Activated T-helper 17 cell treated with anti-CD3 and anti-CD28 coated beads, Interleukin-2, amount 50 U/mL, for 72 hours (primary cell): Measurements from ENCODE around the gene H2BK1. TPM values are rescaled to one million over a fixed set of nuclear protein-coding genes. Genes with fewer than 3 reads are reported as not detected.

ENCODE experiments used
- ATAC-seq: fragments of 150-1000 bp; cut with Tn5 transposase; replicated peaks from 2 replicates; pipeline ENCODE4 v1.10.0; 2021; ENCODE audit warnings: mild to moderate bottlenecking, moderate library complexity
- H3K27ac Mint-ChIP-seq: one replicate; pipeline ENCODE4 v1.8.0; 2022; ENCODE audit warnings: mixed read lengths
- H3K27me3 Mint-ChIP-seq: one replicate; pipeline ENCODE4 v1.8.0; 2022; ENCODE audit warnings: mixed read lengths
- H3K36me3 Mint-ChIP-seq: one replicate; pipeline ENCODE4 v1.8.0; 2022; ENCODE audit warnings: low read depth, mild to moderate bottlenecking, mixed read lengths
- H3K4me1 Mint-ChIP-seq: one replicate; pipeline ENCODE4 v1.8.0; 2022; ENCODE audit warnings: mixed read lengths
- H3K4me3 Mint-ChIP-seq: one replicate; pipeline ENCODE4 v1.8.0; 2022; ENCODE audit warnings: mild to moderate bottlenecking, mixed read lengths
- H3K9me3 Mint-ChIP-seq: one replicate; pipeline ENCODE4 v1.8.0; 2022; ENCODE audit warnings: mixed read lengths
- total RNA-seq, 2 donors: library from RNA; stranded (reverse); gene quantifications; one replicate each; pipeline ENCODE4 v1.2.3, GENCODE V29; 2022

Gene H2BK1
- total RNA-seq, 2 donors from 2014 or later, result 1.2 TPM; not detected in 1

DNA sequence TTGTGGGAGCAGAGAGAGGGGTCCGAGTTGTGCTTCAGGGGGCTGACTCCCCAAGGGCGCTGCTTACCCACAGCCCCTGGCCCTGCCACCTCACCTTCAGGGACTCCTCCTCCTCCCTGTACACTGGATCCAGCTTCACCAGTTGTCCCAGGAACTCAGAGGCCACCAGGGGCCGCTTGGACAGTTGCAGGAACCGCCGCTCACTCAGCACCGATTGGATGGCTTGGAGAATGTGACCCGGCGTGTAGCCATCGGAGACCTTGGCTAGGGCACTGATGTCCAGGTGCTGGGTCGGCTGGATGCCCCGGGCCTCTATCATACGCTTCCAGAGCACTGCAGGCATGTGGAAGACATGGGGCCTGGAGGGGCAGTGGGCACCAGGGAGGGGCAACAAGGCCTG, 18.7 kb downstream of the H2BK1 start:
- no peak for ATAC-seq
- no peak overlapping the region for H3K27ac Mint-ChIP-seq
- no peaks in the 10 kb centered on the region for H3K9me3 Mint-ChIP-seq
- no peaks in the 10 kb centered on the region for H3K36me3 Mint-ChIP-seq
- peaks cover 9% of the 10 kb centered on the region for H3K4me1 Mint-ChIP-seq
- no peak overlapping the region for H3K4me3 Mint-ChIP-seq
- H3K27me3 Mint-ChIP-seq, result no peaks in the 10 kb centered on the region

DNA sequence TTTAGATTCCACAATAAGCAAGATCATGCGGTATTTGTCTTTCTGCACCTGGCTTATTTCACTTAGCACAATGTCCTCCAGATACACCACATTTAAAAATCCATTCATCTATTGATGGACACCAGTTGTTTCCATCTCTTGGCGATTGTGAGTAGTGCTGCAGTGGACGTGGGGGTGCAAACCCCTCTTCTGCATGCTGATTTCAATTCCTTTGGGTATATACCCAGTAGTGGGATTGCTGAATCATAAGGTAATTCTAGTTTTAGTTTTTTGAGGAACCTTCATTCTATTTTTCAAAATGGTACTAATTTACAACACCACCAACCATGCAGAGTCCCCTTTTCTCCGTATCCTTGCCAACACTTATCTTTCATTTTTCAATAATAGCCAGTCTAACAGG, 21.2 kb downstream of the H2BK1 start:
- Mint-ChIP-seq H3K36me3 (no peaks in the 10 kb centered on the region), H3K27ac (no peak overlapping the region), H3K27me3 (no peaks in the 10 kb centered on the region), H3K4me3 (no peak overlapping the region), H3K9me3 (no peaks in the 10 kb centered on the region), H3K4me1 (no peaks in the 10 kb centered on the region)
- no peak for ATAC-seq

DNA sequence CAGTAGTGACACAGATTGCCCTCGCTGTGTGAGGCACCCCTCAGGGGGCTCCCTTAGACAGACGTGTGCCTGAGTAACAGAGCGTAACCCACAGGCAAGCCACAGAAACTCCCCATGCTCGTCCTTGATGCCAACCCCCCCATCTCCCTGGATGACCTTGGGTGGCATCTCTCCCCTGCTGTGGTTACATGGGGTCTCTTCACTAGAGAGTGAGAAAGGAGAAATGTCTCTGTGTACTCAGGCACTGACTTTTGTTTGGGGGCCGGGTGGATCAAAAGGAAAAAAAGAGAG, 22.1 kb downstream of the H2BK1 start:
- no peaks in the 10 kb centered on the region for H3K9me3 Mint-ChIP-seq
- H3K4me1 Mint-ChIP-seq, result no peaks in the 10 kb centered on the region
- no peak overlapping the region for H3K27ac Mint-ChIP-seq
- no peak for ATAC-seq
- no peaks in the 10 kb centered on the region for H3K27me3 Mint-ChIP-seq
- H3K36me3 Mint-ChIP-seq, result no peaks in the 10 kb centered on the region
- no peak overlapping the region for H3K4me3 Mint-ChIP-seq

DNA sequence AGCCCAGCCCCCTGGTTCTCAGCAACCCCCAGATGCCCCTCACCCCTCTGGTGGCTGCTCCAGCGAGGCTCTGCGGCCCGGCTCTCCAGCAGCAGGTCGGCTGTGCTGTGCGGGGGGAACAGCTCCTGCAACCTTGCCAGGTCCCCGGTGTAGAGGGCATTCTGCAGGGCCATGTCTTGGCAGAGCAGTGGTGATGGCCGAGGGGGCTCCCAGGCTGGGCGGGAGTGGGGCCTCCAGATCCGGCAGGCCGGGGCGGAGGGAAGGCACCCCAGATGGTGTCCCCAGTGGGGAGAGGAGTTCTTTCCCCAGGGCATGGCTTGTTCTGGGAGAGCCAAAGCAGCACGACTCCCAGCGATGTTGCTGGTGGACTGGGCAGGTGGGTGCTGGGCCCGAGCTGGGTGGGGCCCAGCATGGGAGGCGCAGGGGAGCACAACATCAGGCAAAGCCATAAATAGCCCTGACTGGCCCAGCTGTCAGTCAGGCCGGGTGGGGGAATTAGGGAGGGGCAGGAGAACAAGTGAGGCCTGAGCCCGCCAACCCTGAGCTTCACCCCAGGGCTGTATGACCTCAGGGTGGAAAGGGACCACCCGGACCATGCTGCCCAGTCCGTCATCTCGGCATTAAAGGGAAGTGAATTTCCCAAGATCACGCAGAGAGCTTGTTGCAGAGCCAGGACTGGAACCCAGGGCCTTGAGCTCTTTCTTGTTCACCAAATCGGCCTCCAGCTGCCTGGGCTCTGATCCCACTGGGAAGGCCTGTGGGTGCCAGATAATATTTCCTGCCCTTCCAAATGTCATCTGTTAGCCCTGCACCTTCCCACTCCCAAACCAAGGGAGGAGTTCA, 22.7 kb downstream of the H2BK1 start:
- H3K27ac Mint-ChIP-seq, result no peak overlapping the region
- H3K4me1 Mint-ChIP-seq, result no peaks in the 10 kb centered on the region
- no peaks in the 10 kb centered on the region for H3K27me3 Mint-ChIP-seq
- ATAC-seq, result no peak
- H3K9me3 Mint-ChIP-seq, result no peaks in the 10 kb centered on the region
- H3K36me3 Mint-ChIP-seq, result no peaks in the 10 kb centered on the region
- H3K4me3 Mint-ChIP-seq, result no peak overlapping the region

DNA sequence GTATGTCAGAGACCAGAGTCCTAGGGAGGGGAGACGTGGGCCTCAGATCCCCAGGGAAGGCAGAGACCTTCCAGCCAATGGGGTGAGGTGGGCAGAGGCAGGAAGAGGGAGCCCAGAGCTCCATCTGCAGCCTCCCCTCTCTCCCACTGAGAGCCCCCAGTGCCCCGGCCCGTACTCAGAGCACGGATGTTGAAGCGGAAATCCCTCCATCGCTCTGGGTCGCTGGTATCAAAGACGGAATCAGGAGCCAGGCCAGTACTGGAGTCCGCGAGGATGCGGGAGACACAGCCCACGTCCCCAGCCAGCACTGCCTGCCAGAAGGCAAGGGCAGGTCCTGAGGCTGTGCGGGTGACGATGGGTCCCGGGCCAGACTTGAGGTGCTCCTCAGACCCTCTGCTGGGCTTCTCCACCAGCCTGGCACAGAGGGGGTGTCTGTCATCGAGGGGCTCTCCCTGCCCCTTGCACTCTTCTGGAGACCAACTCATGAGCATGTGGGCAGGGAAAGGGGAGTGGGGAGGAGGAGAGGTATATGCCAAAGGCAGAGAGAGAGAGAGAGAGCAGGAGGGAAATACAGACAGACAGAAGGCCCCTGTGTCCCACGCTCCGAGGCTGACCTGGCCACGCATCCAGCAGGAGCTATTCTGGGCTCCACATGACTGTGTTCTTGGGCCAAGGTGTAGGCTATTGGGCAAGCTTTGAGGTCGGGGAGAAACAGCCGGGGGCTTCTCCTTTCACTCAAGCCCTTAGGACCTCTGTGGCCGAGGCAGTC, 23.5 kb downstream of the H2BK1 start, which contains the start of gene ASB10:
ASB10 (minus strand) TSS at position 611 of the 769 bp plus-strand sequence; CDS start at position 491, 120 bp downstream.
- H3K4me1 Mint-ChIP-seq, result no peaks in the 10 kb centered on the region
- H3K4me3 Mint-ChIP-seq, result no peak within 1 kb of the TSS
- no peak for ATAC-seq
- no peaks in the 10 kb centered on the region for H3K9me3 Mint-ChIP-seq
- no peak within 1 kb of the TSS for H3K27ac Mint-ChIP-seq
- no peaks in the 10 kb centered on the region for H3K27me3 Mint-ChIP-seq
- H3K36me3 Mint-ChIP-seq, result no peaks in the 10 kb centered on the region

DNA sequence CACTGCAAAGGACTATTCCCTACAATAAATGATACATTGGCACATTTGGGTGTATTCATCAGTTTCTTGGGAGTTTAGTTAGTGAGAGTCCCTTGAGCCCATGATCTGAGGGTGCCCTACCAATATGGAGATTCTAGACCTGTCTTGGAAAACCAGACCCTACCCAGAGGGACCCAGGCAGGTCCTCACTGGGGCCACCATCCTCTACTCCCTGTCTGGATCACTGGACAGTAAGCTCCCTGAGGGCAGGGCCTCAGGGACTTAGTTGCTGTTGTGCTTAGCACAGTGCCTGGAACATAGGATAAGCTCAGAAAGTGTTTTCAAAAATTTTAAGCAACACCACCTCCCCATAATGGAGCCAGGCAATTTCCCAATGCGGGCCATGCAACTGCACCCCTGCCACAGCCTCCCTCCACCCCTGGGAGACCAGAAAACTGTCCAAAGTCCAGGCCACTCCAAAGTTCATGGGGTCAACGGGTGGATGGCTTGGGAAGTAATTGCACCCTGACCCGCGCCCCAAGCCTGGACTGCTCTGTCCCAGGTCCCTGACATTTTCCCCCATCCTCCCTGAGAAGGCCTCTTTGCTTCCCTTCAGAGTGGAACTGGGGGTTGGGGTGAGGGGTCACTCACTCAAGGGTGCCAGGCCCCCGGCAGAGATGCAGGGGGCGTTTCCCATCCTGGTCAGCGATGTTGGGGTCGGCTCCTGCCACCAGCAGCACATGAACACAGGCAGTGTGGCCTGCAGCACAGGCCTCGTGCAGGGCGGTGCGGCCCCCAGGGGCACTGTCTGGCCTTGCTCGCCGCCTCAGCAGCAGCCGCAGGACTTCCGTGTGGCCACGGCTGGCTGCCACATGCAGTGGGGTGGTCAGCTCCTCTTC, 24.3 kb downstream of the H2BK1 start:
- Mint-ChIP-seq H3K9me3 (no peaks in the 10 kb centered on the region), H3K4me3 (no peak overlapping the region), H3K27me3 (no peaks in the 10 kb centered on the region), H3K4me1 (no peaks in the 10 kb centered on the region), H3K36me3 (no peaks in the 10 kb centered on the region), H3K27ac (no peak overlapping the region)
- ATAC-seq, result no peak

DNA sequence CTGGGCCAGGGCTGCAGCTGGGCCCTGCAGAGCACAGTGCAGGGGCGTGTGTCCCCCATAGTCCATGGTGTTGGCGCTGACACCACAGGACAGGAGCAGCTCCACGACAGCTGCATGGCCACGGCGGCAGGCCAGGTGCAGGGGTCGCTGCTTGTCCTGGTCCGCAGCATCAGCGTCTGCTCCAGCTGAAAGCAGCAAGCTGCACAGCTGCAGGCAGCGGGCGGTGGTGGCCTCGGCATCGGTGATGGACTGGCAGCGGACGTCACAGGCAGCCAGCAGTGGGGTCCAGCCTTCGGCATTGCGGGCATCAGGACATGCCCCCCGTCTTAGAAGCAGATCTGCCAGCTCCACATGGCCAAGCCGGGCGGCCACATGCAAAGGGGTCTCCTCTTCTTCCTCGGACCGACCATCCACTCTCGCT, 29.3 kb downstream of the H2BK1 start:
- H3K27me3 Mint-ChIP-seq, result peaks cover 3% of the 10 kb centered on the region
- H3K36me3 Mint-ChIP-seq, result no peaks in the 10 kb centered on the region
- no peak overlapping the region for H3K4me3 Mint-ChIP-seq
- no peak for ATAC-seq
- no peaks in the 10 kb centered on the region for H3K9me3 Mint-ChIP-seq
- H3K27ac Mint-ChIP-seq, result no peak overlapping the region
- no peaks in the 10 kb centered on the region for H3K4me1 Mint-ChIP-seq

DNA sequence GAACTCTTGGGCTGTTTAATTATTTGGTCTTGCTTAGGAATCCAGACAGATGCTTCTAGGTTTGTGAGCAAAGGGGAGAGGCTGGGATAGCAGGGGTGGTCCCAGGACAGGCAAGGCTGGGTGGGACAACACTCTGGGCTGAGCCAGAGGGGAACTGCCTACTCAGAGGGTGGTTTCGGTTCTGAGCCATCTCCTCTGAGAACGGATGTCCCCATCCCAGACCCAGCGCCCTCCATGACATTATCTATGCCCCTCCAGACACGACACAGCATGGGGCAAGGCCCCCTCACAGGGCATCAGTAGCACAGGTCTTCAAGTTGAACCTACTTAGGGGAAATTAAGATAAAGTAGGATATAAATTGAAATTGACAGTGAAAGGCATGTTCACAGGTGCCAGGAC, 30.3 kb downstream of the H2BK1 start:
- Mint-ChIP-seq H3K4me3 (no peak overlapping the region), H3K27ac (no peak overlapping the region), H3K4me1 (no peaks in the 10 kb centered on the region), H3K9me3 (no peaks in the 10 kb centered on the region), H3K27me3 (peaks cover 3% of the 10 kb centered on the region), H3K36me3 (no peaks in the 10 kb centered on the region)
- ATAC-seq, result no peak

DNA sequence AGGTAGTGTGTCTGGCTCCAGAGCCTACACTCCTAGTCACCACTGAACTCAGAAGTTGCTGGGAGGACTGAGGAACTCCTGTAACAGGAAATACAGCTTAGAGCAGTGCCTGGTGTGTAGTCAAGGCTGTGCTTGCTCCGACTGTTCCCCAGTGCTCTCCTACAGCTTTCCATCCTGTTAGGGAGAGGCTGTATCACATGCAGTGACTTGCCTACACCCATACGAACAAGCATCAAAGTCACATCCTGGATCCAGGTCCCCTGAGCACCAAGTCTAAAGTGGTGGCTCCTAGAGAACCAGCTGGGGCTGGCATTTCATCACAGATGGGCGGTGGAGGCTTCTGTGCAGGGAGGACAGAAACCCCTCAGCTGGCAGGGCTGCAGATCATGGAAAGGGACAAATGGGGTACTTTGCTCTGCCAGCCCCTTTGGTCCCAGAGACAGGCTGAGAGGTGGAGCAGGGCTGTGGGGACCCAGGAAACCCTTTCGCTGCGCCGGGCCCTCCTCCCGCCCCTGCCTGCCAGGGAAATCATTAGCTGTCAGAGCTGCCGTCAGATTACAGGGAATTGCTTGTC, 30.9 kb downstream of the H2BK1 start:
- no peak overlapping the region for H3K4me3 Mint-ChIP-seq
- no peaks in the 10 kb centered on the region for H3K36me3 Mint-ChIP-seq
- peaks cover 3% of the 10 kb centered on the region for H3K27me3 Mint-ChIP-seq
- no peak overlapping the region for H3K27ac Mint-ChIP-seq
- H3K4me1 Mint-ChIP-seq, result no peaks in the 10 kb centered on the region
- no peaks in the 10 kb centered on the region for H3K9me3 Mint-ChIP-seq
- ATAC-seq, result no peak

DNA sequence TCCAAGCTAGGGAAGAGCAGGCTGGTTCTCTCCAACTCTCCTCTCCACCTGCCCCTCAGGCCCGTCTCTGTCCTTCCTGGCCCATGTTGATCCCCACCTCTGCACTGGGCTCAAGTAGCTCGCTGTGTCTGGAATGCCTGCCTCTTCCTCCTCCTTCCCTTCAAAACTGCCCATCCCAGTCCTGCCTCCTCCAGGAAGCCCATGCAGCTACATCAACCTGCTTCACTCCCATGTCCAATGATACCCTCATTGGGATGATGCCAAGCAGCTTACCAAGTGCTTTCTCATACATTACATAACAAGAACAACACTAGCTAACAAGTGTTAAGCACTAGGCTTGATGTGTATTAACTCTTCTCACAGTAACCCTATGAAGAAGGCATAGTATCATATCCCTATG, 31.5 kb downstream of the H2BK1 start:
- ATAC-seq, result no peak
- H3K27me3 Mint-ChIP-seq, result peaks cover 3% of the 10 kb centered on the region
- H3K9me3 Mint-ChIP-seq, result no peaks in the 10 kb centered on the region
- no peaks in the 10 kb centered on the region for H3K36me3 Mint-ChIP-seq
- H3K4me3 Mint-ChIP-seq, result no peak overlapping the region
- H3K4me1 Mint-ChIP-seq, result no peaks in the 10 kb centered on the region
- H3K27ac Mint-ChIP-seq, result no peak overlapping the region

DNA sequence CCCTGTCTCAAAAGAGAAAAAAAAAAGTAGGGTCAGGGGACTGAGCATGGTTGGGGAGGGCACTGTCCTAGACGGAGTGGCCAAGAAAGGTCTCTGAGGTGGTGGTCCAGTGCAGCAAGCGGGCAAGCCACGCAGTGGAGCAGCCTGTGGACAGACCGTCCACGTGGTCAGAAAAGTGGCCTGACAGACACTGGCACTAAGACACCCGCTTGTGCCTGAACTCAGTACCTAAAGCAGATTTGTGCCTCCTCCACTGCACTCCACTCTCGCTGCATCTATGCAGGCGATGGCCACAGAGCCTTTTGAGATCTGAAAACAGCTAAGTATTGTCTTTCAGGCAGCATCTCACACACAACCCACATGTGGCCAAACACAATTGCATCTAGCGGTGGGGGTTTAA, 32.1 kb downstream of the H2BK1 start:
- Mint-ChIP-seq H3K27me3 (peaks cover 6% of the 10 kb centered on the region), H3K27ac (no peak overlapping the region), H3K36me3 (no peaks in the 10 kb centered on the region), H3K9me3 (no peaks in the 10 kb centered on the region), H3K4me1 (no peaks in the 10 kb centered on the region), H3K4me3 (no peak overlapping the region)
- ATAC-seq, result no peak

DNA sequence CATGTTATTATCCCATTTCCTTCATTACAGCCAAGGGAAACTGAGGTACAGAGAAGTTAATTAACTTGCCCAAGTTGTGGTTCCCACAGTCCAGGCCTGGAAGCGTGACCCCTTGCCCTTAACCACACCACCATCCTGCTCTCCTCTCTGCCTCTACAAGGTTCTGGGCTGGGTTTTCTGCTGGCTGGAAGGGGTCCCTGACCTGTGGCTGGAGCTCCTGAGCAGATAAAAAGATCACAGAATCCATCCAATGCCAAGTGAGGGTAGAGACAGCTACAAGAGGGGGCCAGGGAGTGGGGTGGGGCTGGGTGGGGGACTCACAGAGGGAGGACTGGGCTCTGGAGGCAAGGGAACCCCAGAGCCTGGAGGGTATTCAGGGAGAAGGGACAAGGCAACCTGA, 33.0 kb downstream of the H2BK1 start:
- no peaks in the 10 kb centered on the region for H3K36me3 Mint-ChIP-seq
- no peak overlapping the region for H3K4me3 Mint-ChIP-seq
- H3K27me3 Mint-ChIP-seq, result peaks cover 13% of the 10 kb centered on the region
- no peak for ATAC-seq
- peaks cover 6% of the 10 kb centered on the region for H3K4me1 Mint-ChIP-seq
- H3K9me3 Mint-ChIP-seq, result no peaks in the 10 kb centered on the region
- no peak overlapping the region for H3K27ac Mint-ChIP-seq

DNA sequence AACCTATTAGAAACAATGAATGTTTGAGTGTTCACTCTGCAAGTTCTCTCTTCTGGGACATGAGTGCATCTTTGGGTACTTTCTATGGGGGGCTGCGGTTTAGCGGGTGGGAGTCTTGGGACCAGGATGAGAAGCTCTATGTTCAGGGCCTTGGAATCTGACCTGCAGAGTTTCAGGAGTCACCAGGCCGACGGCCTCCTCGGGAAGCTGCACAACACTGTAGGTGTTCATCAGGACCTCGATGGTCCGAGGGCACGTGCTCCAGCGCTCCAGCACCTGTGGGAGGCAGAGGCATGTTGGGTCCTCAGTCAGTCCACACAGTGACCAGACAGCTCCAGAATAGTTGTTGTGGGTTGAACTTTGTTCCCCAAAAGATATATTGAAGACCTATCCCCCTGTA, 33.9 kb downstream of the H2BK1 start:
- no peak for ATAC-seq
- Mint-ChIP-seq H3K27me3 (peaks cover 15% of the 10 kb centered on the region), H3K4me1 (peaks cover 7% of the 10 kb centered on the region), H3K4me3 (no peak overlapping the region), H3K9me3 (no peaks in the 10 kb centered on the region), H3K36me3 (no peaks in the 10 kb centered on the region), H3K27ac (no peak overlapping the region)

DNA sequence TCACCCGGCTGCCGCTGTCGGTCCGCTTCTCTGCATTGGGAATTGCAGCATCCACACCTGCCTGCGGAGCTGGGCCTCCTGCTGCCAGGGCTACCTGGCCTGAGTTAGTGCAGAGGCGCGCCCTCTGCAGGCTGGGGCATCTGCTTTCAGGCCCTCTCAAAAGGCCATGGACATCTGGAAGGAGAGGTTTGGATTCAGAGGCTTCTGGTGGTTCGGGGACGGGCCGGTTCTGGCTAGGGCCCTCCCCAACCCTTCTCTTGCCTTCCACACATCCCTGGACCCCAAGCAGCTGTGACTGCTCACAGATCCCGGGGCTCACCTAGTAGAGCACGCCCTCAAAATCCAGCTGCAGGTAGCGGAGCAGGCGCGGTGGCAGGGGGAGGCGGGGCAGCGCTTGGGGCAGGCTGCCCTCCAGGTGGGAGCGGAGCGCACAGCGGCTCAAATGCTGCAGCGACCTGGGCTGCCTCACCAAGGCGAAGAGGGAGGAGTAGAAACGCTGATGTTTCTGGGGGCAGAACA, 34.4 kb downstream of the H2BK1 start:
- Mint-ChIP-seq H3K36me3 (no peaks in the 10 kb centered on the region), H3K9me3 (no peaks in the 10 kb centered on the region), H3K4me1 (peaks cover 7% of the 10 kb centered on the region), H3K27me3 (peaks cover 19% of the 10 kb centered on the region), H3K27ac (no peak overlapping the region), H3K4me3 (no peak overlapping the region)
- no peak for ATAC-seq
